Right ventricle myocardium inferior (tissue), 1 donor: ENCODE measurements around the gene NKAIN2. TPM values are rescaled to one million over a fixed set of nuclear protein-coding genes. Genes with fewer than 3 reads are reported as not detected.
"Not testable (repeated sequence)": the region's sequence is repeated elsewhere in the genome, so short reads cannot be mapped to it uniquely, and the experiment has no call there.

Experiments used
- ATAC-seq: fragments of 200-7000 bp; cut with Tn5 transposase; one replicate; pipeline ENCODE4 v1.9.1; 2020; ENCODE audit warnings: mild to moderate bottlenecking, moderate library complexity
- DNase-seq: peaks from one replicate; pipeline ENCODE4 v3.0.0; 2021; ENCODE audit errors: missing footprints
- intact Hi-C: fragments of 100-400 bp; cut with DNase I; formaldehyde crosslinking; loops from one replicate; pipeline ENCODE4 v1.11.0; 2022
- total RNA-seq: library from RNA; stranded (reverse); fragmentation: NEBNext Ultra II Directional; extraction: Animal tissue kit (Norgen Biotek cat#: 25700); gene quantifications from one replicate; pipeline ENCODE4 v1.2.1, GENCODE V29; 2021
- donor health status: DM: no; HTN: yes; CAD: no; lungs with severe emphysema.

Gene NKAIN2
- total RNA-seq, 1 donor from 2014 or later: 0.30 TPM

GRCh38 chr6:124205921-124206320 lies 402.3 kb downstream of the NKAIN2 start:
- no peak for DNase-seq
- intact Hi-C loops: no loop called here
- no peak for ATAC-seq

- DNase-seq (no peak), ATAC-seq (no peak)
- intact Hi-C loops: no loop called here
These were observed 420.1 kb downstream of the NKAIN2 start for GRCh38 chr6:124223611-124224345.

GRCh38 chr6:124226396-124226795 lies 422.7 kb downstream of the NKAIN2 start:
- intact Hi-C loops: no loop called here
- ATAC-seq (no peak), DNase-seq (no peak)

GRCh38 chr6:124233221-124233620 lies 429.6 kb downstream of the NKAIN2 start:
- DNase-seq: no peak
- ATAC-seq: no peak
- intact Hi-C loops: no loop called here

- intact Hi-C loops: no loop called here
- DNase-seq: no peak
- ATAC-seq: no peak
These were observed 431.1 kb downstream of the NKAIN2 start for GRCh38 chr6:124234801-124235200.

GRCh38 chr6:124237911-124238310 lies 434.2 kb downstream of the NKAIN2 start:
- no peak for ATAC-seq
- intact Hi-C loops: no loop called here
- DNase-seq: no peak

- DNase-seq, intact Hi-C loops, ATAC-seq: not testable (repeated sequence)
These were observed 434.7 kb downstream of the NKAIN2 start for GRCh38 chr6:124238408-124238807.

GRCh38 chr6:124254941-124255685 lies 451.4 kb downstream of the NKAIN2 start:
- intact Hi-C loops: no loop called here
- ATAC-seq: no peak
- no peak for DNase-seq

GRCh38 chr6:124260337-124260736 lies 456.7 kb downstream of the NKAIN2 start:
- intact Hi-C loops: no loop called here
- ATAC-seq (no peak), DNase-seq (no peak)

- no peak for ATAC-seq
- no peak for DNase-seq
- intact Hi-C loops: no loop called here
These were observed 466.1 kb downstream of the NKAIN2 start for GRCh38 chr6:124269733-124270132.

- ATAC-seq (no peak), DNase-seq (no peak)
- intact Hi-C loops: no loop called here
These were observed 470.0 kb downstream of the NKAIN2 start for GRCh38 chr6:124273701-124274100.

- DNase-seq (no peak), ATAC-seq (no peak)
- intact Hi-C loops: no loop called here
These were observed 478.9 kb downstream of the NKAIN2 start for GRCh38 chr6:124282541-124282940.

GRCh38 chr6:124283486-124283885 lies 479.8 kb downstream of the NKAIN2 start:
- ATAC-seq (no peak), DNase-seq (no peak)
- intact Hi-C loops: no loop called here

- ATAC-seq (no peak), DNase-seq (no peak)
- intact Hi-C loops: no loop called here
These were observed 481.5 kb downstream of the NKAIN2 start for GRCh38 chr6:124285146-124285545.

- no peak for DNase-seq
- no peak for ATAC-seq
- intact Hi-C loops: no loop called here
These were observed 491.0 kb downstream of the NKAIN2 start for GRCh38 chr6:124294574-124295200.

- no peak for ATAC-seq
- intact Hi-C loops: no loop called here
These were observed 493.8 kb downstream of the NKAIN2 start for GRCh38 chr6:124297507-124297906.

GRCh38 chr6:124298730-124299129 lies 495.1 kb downstream of the NKAIN2 start:
- no peak for DNase-seq
- intact Hi-C loops: no loop called here
- ATAC-seq: no peak

More at GRCh38 chr6:124297507-124297906, 493.8 kb downstream of the NKAIN2 start:
- DNase-seq: no peak

GRCh38 chr6:124300907-124301306 lies 497.2 kb downstream of the NKAIN2 start:
- DNase-seq, ATAC-seq, intact Hi-C loops: not testable (repeated sequence)

GRCh38 chr6:124303971-124304370 lies 500.3 kb downstream of the NKAIN2 start:
- ATAC-seq (no peak), DNase-seq (no peak)
- intact Hi-C loops: no loop called here

GRCh38 chr6:124310139-124310538 lies 506.5 kb downstream of the NKAIN2 start:
- ATAC-seq: no peak
- intact Hi-C loops: no loop called here
- no peak for DNase-seq
